Measurements from ENCODE around the gene TSPAN3. TPM values are rescaled to one million over a fixed set of nuclear protein-coding genes. Genes with fewer than 3 reads are reported as not detected.

Gene TSPAN3
- total and polyA plus RNA-seq, 10 of the 15 experiments (the other 5 are each of a cell fraction or from before 2014, with no cell fraction given) = 18.9 to 114 (median 57.2) TPM

DNA sequence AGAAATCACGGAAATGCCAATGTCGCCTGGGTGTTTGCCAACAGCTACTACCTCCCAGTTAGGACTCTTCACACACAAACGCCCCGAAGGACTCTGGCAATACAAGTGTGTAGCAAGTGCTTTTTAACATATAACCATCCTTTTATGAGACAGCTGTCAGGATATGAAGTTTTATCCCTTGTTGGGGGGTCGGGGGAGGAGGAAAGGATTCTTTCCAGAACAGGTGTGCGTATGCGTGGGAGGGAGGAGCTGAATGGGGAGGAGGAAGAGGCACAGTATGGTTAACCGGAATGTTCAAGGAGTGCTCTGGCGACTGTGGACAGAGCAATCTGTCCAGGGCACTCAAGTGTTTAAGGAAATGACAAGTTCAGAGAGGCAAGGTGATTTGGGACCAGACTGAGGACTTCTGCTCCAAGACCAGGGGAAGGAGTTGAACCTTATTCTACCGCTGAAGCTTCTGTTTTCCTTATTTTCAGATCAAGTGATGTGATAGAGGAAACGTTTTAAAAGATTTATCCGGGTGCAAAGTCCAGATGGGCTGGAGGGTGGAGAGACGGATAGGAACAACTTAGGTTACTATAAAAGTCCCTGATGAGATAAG, 1.3 kb downstream of the TSPAN3 start:
- Histone ChIP-seq H2AFZ (ENCODE audit: control insufficient read depth, low read depth, low read length) (no peak overlapping the region), H3K9me3 (replicated peaks; ENCODE audit: control insufficient read depth, insufficient read depth, low read length) (no peaks in the 10 kb centered on the region), H3K27me3 (replicated peaks in 1 of 2; ENCODE audit: control insufficient read depth in 2 of 2, insufficient read depth in 2 of 2, low read length in 1 of 2) (no peaks in the 10 kb centered on the region; a peak in 1 of 4 replicates), H4K20me1 (ENCODE audit: control insufficient read depth, insufficient read depth) (no peaks in the 10 kb centered on the region), H3K36me3 (ENCODE audit: control insufficient read depth in 2 of 2, insufficient read depth in 2 of 2, low read length in 1 of 2) (no peaks in the 10 kb centered on the region), H3K4me1 (ENCODE audit: control insufficient read depth, insufficient read depth, low read length) (peaks cover 25% of the 10 kb centered on the region), H3K27ac (ENCODE audit: control insufficient read depth, insufficient read depth) (no peak overlapping the region), H3K79me2 (ENCODE audit: control insufficient read depth, insufficient read depth, low read length) (peaks cover 36% of the 10 kb centered on the region), H3K9ac (ENCODE audit: control insufficient read depth, insufficient read depth, low read length) (peak overlapping the region; percentile 85), H3K4me3 (peak overlapping the region; percentile 83), H3K4me2 (ENCODE audit: control insufficient read depth, insufficient read depth) (peak overlapping the region; percentile 93)
- 58% methylated on average over 13 of the region's 13 CpGs for WGBS (ENCODE audit: insufficient coverage, insufficient replicate concordance, low lambda C conversion rate, missing lambda C conversion rate)
- BruUV-seq (replicated peaks) = no TSS peak
- ATAC-seq (no peak), DNase-seq (ENCODE audit: low read depth, low spot score) (no peak), FAIRE-seq (no peak)
- POLR2A ChIA-PET = interaction anchor here (1.0 kb wide), 1 partner anchor 13 kb away, joined by 4 read pairs; no protein-coding TSS in a partner anchor
- SMC1A ChIA-PET (ENCODE audit: uncharacterized antibody, unreplicated experiment) = interaction anchor here (0.7 to 2.1 kb wide), 6 partner anchors 19 to 134 kb away, joined by 3 to 4 read pairs (median 3); no protein-coding TSS in a partner anchor
- RAD21 ChIA-PET (ENCODE audit: unreplicated experiment) = interaction anchor here (2.9 kb wide), 1 partner anchor 474 kb away, joined by 5 read pairs; no protein-coding TSS in a partner anchor
- in situ Hi-C loops (cut with MboI) = no loop called here
- intact Hi-C loops (cut with micrococcal nuclease; ENCODE audit: unreplicated experiment) = no loop called here
- CTCF ChIA-PET = interaction anchor here (1.3 to 2.0 kb wide), 3 partner anchors 34 to 474 kb away, joined by 3 to 6 read pairs (median 6); no protein-coding TSS in a partner anchor
- TF ChIP-seq JUNB (IDR thresholded peaks at IDR 0.05) (no peak), NFXL1 (IDR thresholded peaks at IDR 0.05; ENCODE audit: borderline replicate concordance) (no peak), GABPA (IDR thresholded peaks at IDR 0.05; ENCODE audit: low read depth) (no peak), EGR1 (IDR thresholded peaks at IDR 0.05; ENCODE audit: borderline replicate concordance in 1 of 2, low read depth in 2 of 2, low read length in 2 of 2) (no peak), IKZF1 (conservative IDR thresholded peaks at IDR 0.05) (no peak), ETV6 (conservative IDR thresholded peaks at IDR 0.05 in 1 of 2, IDR thresholded peaks at IDR 0.05 in 1 of 2; ENCODE audit: borderline replicate concordance in 1 of 2, low read depth in 1 of 2) (no peak), BHLHE40 (IDR thresholded peaks at IDR 0.05; ENCODE audit: borderline replicate concordance in 1 of 2, low read depth in 2 of 2, low read length in 1 of 2) (no peak), TBL1XR1 (IDR thresholded peaks at IDR 0.05; ENCODE audit: low read depth, low read length) (no peak), MYC (IDR thresholded peaks at IDR 0.05; ENCODE audit: insufficient read depth, insufficient read length, insufficient replicate concordance, low read length, severe bottlenecking) (no peak), RAD51 (IDR thresholded peaks at IDR 0.05) (no peak), JUND (IDR thresholded peaks at IDR 0.05; ENCODE audit: low read depth, low read length) (no peak), SP1 (IDR thresholded peaks at IDR 0.05; ENCODE audit: low read depth, low read length) (no peak), NFYB (IDR thresholded peaks at IDR 0.05; ENCODE audit: insufficient read depth, low read depth, low read length) (no peak)
- TF ChIP-seq, protein P1, sequence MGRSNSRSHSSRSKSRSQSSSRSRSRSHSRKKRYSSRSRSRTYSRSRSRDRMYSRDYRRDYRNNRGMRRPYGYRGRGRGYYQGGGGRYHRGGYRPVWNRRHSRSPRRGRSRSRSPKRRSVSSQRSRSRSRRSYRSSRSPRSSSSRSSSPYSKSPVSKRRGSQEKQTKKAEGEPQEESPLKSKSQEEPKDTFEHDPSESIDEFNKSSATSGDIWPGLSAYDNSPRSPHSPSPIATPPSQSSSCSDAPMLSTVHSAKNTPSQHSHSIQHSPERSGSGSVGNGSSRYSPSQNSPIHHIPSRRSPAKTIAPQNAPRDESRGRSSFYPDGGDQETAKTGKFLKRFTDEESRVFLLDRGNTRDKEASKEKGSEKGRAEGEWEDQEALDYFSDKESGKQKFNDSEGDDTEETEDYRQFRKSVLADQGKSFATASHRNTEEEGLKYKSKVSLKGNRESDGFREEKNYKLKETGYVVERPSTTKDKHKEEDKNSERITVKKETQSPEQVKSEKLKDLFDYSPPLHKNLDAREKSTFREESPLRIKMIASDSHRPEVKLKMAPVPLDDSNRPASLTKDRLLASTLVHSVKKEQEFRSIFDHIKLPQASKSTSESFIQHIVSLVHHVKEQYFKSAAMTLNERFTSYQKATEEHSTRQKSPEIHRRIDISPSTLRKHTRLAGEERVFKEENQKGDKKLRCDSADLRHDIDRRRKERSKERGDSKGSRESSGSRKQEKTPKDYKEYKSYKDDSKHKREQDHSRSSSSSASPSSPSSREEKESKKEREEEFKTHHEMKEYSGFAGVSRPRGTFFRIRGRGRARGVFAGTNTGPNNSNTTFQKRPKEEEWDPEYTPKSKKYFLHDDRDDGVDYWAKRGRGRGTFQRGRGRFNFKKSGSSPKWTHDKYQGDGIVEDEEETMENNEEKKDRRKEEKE (IDR thresholded peaks at IDR 0.05) = no peak
- TF ChIP-seq, protein P2, sequence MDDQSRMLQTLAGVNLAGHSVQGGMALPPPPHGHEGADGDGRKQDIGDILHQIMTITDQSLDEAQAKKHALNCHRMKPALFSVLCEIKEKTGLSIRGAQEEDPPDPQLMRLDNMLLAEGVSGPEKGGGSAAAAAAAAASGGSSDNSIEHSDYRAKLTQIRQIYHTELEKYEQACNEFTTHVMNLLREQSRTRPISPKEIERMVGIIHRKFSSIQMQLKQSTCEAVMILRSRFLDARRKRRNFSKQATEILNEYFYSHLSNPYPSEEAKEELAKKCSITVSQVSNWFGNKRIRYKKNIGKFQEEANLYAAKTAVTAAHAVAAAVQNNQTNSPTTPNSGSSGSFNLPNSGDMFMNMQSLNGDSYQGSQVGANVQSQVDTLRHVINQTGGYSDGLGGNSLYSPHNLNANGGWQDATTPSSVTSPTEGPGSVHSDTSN (IDR thresholded peaks at IDR 0.05; ENCODE audit: insufficient replicate concordance, low read depth, low read length) = no peak
- TF ChIP-seq, protein P3, sequence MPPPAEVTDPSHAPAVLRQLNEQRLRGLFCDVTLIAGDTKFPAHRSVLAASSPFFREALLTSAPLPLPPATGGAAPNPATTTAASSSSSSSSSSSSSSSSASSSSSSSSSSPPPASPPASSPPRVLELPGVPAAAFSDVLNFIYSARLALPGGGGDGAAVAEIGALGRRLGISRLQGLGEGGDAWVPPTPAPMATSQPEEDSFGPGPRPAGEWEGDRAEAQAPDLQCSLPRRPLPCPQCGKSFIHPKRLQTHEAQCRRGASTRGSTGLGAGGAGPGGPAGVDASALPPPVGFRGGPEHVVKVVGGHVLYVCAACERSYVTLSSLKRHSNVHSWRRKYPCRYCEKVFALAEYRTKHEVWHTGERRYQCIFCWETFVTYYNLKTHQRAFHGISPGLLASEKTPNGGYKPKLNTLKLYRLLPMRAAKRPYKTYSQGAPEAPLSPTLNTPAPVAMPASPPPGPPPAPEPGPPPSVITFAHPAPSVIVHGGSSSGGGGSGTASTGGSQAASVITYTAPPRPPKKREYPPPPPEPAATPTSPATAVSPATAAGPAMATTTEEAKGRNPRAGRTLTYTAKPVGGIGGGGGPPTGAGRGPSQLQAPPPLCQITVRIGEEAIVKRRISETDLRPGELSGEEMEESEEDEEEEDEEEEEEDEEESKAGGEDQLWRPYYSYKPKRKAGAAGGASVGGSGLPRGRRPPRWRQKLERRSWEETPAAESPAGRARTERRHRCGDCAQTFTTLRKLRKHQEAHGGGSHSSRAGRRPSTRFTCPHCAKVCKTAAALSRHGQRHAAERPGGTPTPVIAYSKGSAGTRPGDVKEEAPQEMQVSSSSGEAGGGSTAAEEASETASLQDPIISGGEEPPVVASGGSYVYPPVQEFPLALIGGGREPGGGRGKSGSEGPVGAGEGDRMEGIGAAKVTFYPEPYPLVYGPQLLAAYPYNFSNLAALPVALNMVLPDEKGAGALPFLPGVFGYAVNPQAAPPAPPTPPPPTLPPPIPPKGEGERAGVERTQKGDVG (CRISPR knock-in tag; IDR thresholded peaks at IDR 0.05) = no peak
